Naive thymus-derived CD4-positive, alpha-beta T cell (primary cell): ENCODE data around the gene JAK1. TPM values are rescaled to one million over a fixed set of nuclear protein-coding genes. Genes with fewer than 3 reads are reported as not detected.
A peak's percentile ranks its signal among the peaks of the same experiment; 100 is the strongest.
"Not testable (repeated sequence)": the region's sequence is repeated elsewhere in the genome, so short reads cannot be mapped to it uniquely, and the experiment has no call there.

ENCODE experiments used
- ATAC-seq: fragments of 150-1000 bp; cut with Tn5 transposase; 2 replicates; pipeline ENCODE4 v1.10.0; 2021; ENCODE audit warnings: mild to moderate bottlenecking, moderate library complexity
- CTCF ChIA-PET: fragments of 350-600 bp; sonication (Branson Sonifier 250); formaldehyde crosslinking; loops from one replicate; lab custom pipeline; 2021; ENCODE audit warnings: antibody characterized with exemption; lab: Charles Lee
- POLR2A ChIA-PET: fragments of 350-600 bp; sonication (Branson Sonifier 250); formaldehyde crosslinking; loops from one replicate; lab custom pipeline; 2021; ENCODE audit warnings: antibody characterized with exemption, inconsistent platforms; lab: Charles Lee
- DNase-seq, 9 donors: peaks; one replicate each; pipeline versions ENCODE4 v3.0.0 to v3.0.0-alpha.2; 2020 to 2022; ENCODE audit warnings: mixed read lengths in 1 of 9
- H3K27ac ChIP-seq: one replicate; pipeline ENCODE4 v1.7.0; 2013; ENCODE audit warnings: mild to moderate bottlenecking, low read depth, low read length, moderate library complexity
- H3K27me3 ChIP-seq, 2 donors: one replicate each; pipeline ENCODE4 v1.7.0; 2013; ENCODE audit warnings: low read length in 2 of 2, mild to moderate bottlenecking in 2 of 2, moderate library complexity in 2 of 2; ENCODE audit not compliant: control insufficient read depth in 2 of 2, insufficient read depth in 2 of 2
- H3K36me3 ChIP-seq, 3 experiments: 1 replicate in 2 of 3; 2 replicates in 1 of 3; pipeline ENCODE4 v1.7.0; 2013; ENCODE audit warnings: low read length in 3 of 3, mild to moderate bottlenecking in 3 of 3, moderate library complexity in 1 of 3; ENCODE audit not compliant: insufficient read depth in 3 of 3, control insufficient read depth in 2 of 3
- H3K4me1 ChIP-seq, 2 donors: one replicate each; pipeline ENCODE4 v1.7.0; 2013; ENCODE audit warnings: low read length in 2 of 2, mild to moderate bottlenecking in 2 of 2, moderate library complexity in 1 of 2; ENCODE audit not compliant: control insufficient read depth in 2 of 2, insufficient read depth in 2 of 2
- H3K4me3 ChIP-seq: 2 replicates; pipeline ENCODE4 v1.7.0; 2013; ENCODE audit warnings: mild to moderate bottlenecking, low read length
- H3K9me3 ChIP-seq, 3 experiments: 1 replicate in 2 of 3; 2 replicates in 1 of 3; pipeline ENCODE4 v1.7.0; 2013; ENCODE audit warnings: low read length in 3 of 3; ENCODE audit not compliant: control insufficient read depth in 2 of 3
- H3K27ac Mint-ChIP-seq, 9 donors: one replicate each; pipeline ENCODE4 v1.8.0; 2020 to 2022; ENCODE audit warnings: mixed read lengths in 9 of 9, mild to moderate bottlenecking in 8 of 9, moderate library complexity in 5 of 9, inconsistent platforms in 2 of 9
- H3K27me3 Mint-ChIP-seq, 5 donors: one replicate each; pipeline ENCODE4 v1.8.0; 2021 to 2022; ENCODE audit warnings: mixed read lengths in 5 of 5, mild to moderate bottlenecking in 1 of 5
- H3K36me3 Mint-ChIP-seq, 5 donors: one replicate each; pipeline ENCODE4 v1.8.0; 2020 to 2022; ENCODE audit warnings: mixed read lengths in 5 of 5, mild to moderate bottlenecking in 3 of 5, inconsistent platforms in 1 of 5
- H3K4me1 Mint-ChIP-seq, 7 donors: one replicate each; pipeline ENCODE4 v1.8.0; 2020 to 2022; ENCODE audit warnings: mixed read lengths in 7 of 7, mild to moderate bottlenecking in 3 of 7, inconsistent platforms in 1 of 7
- H3K4me3 Mint-ChIP-seq, 10 donors: one replicate each; pipeline ENCODE4 v1.8.0; 2020 to 2022; ENCODE audit warnings: mild to moderate bottlenecking in 10 of 10, mixed read lengths in 10 of 10, moderate library complexity in 6 of 10, inconsistent platforms in 2 of 10
- H3K9me3 Mint-ChIP-seq, 11 donors: one replicate each; pipeline ENCODE4 v1.8.0; 2020 to 2022; ENCODE audit warnings: mixed read lengths in 11 of 11, mild to moderate bottlenecking in 4 of 11, inconsistent platforms in 1 of 11, moderate library complexity in 1 of 11
- intact Hi-C, 2 donors: fragments of 100-400 bp; cut with micrococcal nuclease; formaldehyde crosslinking; loops; one replicate each; pipeline ENCODE4 v1.15.1; 2023
- polyA plus RNA-seq, 2 donors: library from polyadenylated mRNA; unstranded; fragments of 300-500 nt; fragmentation: Illumina TruSeq; gene quantifications; one replicate each; pipeline ENCODE4 v1.2.3, GENCODE V29; 2021
- total RNA-seq, 6 experiments: library from RNA in 5 of 6; stranded (reverse) in 5 of 6; gene quantifications; 1 replicate in 5 of 6; 2 replicates in 1 of 6; pipeline ENCODE4 v1.2.3 and lab custom pipeline; 2021 to 2026

JAK1 gene
- total and polyA plus RNA-seq, 7 experiments from 2014 or later: 197 to 365 (median 265) TPM

GRCh38 chr1:64820572-64820971, 145.8 kb downstream of the JAK1 start:
- H3K27ac Mint-ChIP-seq: peak overlapping the region in 1 of 9 donors; percentile 23
- intact Hi-C loops: loop anchor here in 1 of 2 donors (10.0 kb wide), 1 partner anchor 1166 kb away; no protein-coding TSS in a partner anchor
- H3K9me3 ChIP-seq, H3K36me3 ChIP-seq, H3K4me1 ChIP-seq, H3K36me3 Mint-ChIP-seq, ATAC-seq, POLR2A ChIA-PET, H3K9me3 Mint-ChIP-seq, H3K27me3 Mint-ChIP-seq, H3K4me3 ChIP-seq, H3K27ac ChIP-seq, H3K4me1 Mint-ChIP-seq, H3K4me3 Mint-ChIP-seq, DNase-seq, H3K27me3 ChIP-seq: not testable (repeated sequence)
- CTCF ChIA-PET: interaction anchor here (1.2 kb wide), 1 partner anchor 550 kb away, joined by 5 read pairs; no protein-coding TSS in a partner anchor

- ATAC-seq, H3K9me3 ChIP-seq, H3K27ac ChIP-seq, H3K27me3 Mint-ChIP-seq, H3K27ac Mint-ChIP-seq, H3K4me3 ChIP-seq, POLR2A ChIA-PET, H3K36me3 Mint-ChIP-seq, DNase-seq, H3K4me1 Mint-ChIP-seq, H3K9me3 Mint-ChIP-seq, H3K4me3 Mint-ChIP-seq, H3K4me1 ChIP-seq, H3K27me3 ChIP-seq, H3K36me3 ChIP-seq, intact Hi-C loops: not testable (repeated sequence)
- CTCF ChIA-PET: interaction anchor here (1.0 kb wide), 1 partner anchor 10 kb away, joined by 3 read pairs; no protein-coding TSS in a partner anchor
Measured at GRCh38 chr1:64817364-64817763, 149.0 kb downstream of the JAK1 start.

- no peaks in the 10 kb centered on the region for H3K4me1 ChIP-seq
- Mint-ChIP-seq H3K4me1 (no peaks in the 10 kb centered on the region), H3K27me3 (peaks cover 0 to 2% (median 0%) of the 10 kb centered on the region in 5 donors), H3K4me3 (no peak overlapping the region), H3K27ac (no peak overlapping the region), H3K36me3 (peaks cover 0 to 8% (median 4%) of the 10 kb centered on the region in 5 donors), H3K9me3 (peaks cover 0 to 4% (median 0%) of the 10 kb centered on the region in 11 donors)
- POLR2A ChIA-PET: no interaction called here
- no peaks in the 10 kb centered on the region for H3K27me3 ChIP-seq
- H3K27ac ChIP-seq: no peak overlapping the region
- DNase-seq: no peak
- H3K36me3 ChIP-seq: no peaks in the 10 kb centered on the region
- intact Hi-C loops: no loop called here
- ATAC-seq: no peak
- CTCF ChIA-PET: no interaction called here
- H3K9me3 ChIP-seq: no peaks in the 10 kb centered on the region
- no peak overlapping the region for H3K4me3 ChIP-seq
Measured at GRCh38 chr1:64814427-64814826, 151.9 kb downstream of the JAK1 start.

GRCh38 chr1:64811131-64811530, 155.2 kb downstream of the JAK1 start:
- Mint-ChIP-seq H3K27me3 (peaks cover 0 to 2% (median 0%) of the 10 kb centered on the region in 5 donors), H3K36me3 (peaks cover 0 to 1% (median under 1%) of the 10 kb centered on the region in 5 donors), H3K9me3 (no peaks in the 10 kb centered on the region), H3K27ac (no peak overlapping the region), H3K4me3 (no peak overlapping the region), H3K4me1 (no peaks in the 10 kb centered on the region)
- ATAC-seq (no peak), DNase-seq (no peak)
- Histone ChIP-seq H3K9me3 (no peaks in the 10 kb centered on the region), H3K4me3 (no peak overlapping the region), H3K27me3 (no peaks in the 10 kb centered on the region), H3K36me3 (no peaks in the 10 kb centered on the region), H3K27ac (no peak overlapping the region), H3K4me1 (no peaks in the 10 kb centered on the region)
- ChIA-PET CTCF (no interaction called here), POLR2A (no interaction called here)
- intact Hi-C loops: no loop called here

GRCh38 chr1:64810001-64810400, 156.3 kb downstream of the JAK1 start:
- Mint-ChIP-seq H3K4me3 (no peak overlapping the region), H3K9me3 (no peaks in the 10 kb centered on the region), H3K36me3 (peaks cover 0 to under 1% (median 0%) of the 10 kb centered on the region in 5 donors), H3K4me1 (no peaks in the 10 kb centered on the region), H3K27me3 (peaks cover 0 to 2% (median 0%) of the 10 kb centered on the region in 5 donors), H3K27ac (no peak overlapping the region)
- H3K27me3 ChIP-seq: no peaks in the 10 kb centered on the region
- no peaks in the 10 kb centered on the region for H3K4me1 ChIP-seq
- ChIA-PET POLR2A (no interaction called here), CTCF (no interaction called here)
- ATAC-seq (no peak), DNase-seq (no peak)
- no peak overlapping the region for H3K27ac ChIP-seq
- H3K4me3 ChIP-seq: no peak overlapping the region
- H3K36me3 ChIP-seq: no peaks in the 10 kb centered on the region
- intact Hi-C loops: no loop called here
- H3K9me3 ChIP-seq: no peaks in the 10 kb centered on the region

GRCh38 chr1:64809309-64809708, 157.0 kb downstream of the JAK1 start:
- ATAC-seq (no peak), DNase-seq (no peak)
- Mint-ChIP-seq H3K4me1 (no peaks in the 10 kb centered on the region), H3K27ac (no peak overlapping the region), H3K36me3 (peaks cover 0 to 5% (median 0%) of the 10 kb centered on the region in 5 donors), H3K4me3 (no peak overlapping the region), H3K9me3 (no peaks in the 10 kb centered on the region), H3K27me3 (peaks cover 0 to 2% (median 0%) of the 10 kb centered on the region in 5 donors)
- Histone ChIP-seq H3K9me3 (no peaks in the 10 kb centered on the region), H3K27ac (no peak overlapping the region), H3K36me3 (no peaks in the 10 kb centered on the region), H3K4me3 (no peak overlapping the region), H3K4me1 (no peaks in the 10 kb centered on the region), H3K27me3 (no peaks in the 10 kb centered on the region)
- ChIA-PET POLR2A (no interaction called here), CTCF (no interaction called here)
- intact Hi-C loops: no loop called here

- Histone ChIP-seq H3K4me3 (no peak overlapping the region), H3K27ac (no peak overlapping the region), H3K36me3 (no peaks in the 10 kb centered on the region), H3K9me3 (no peaks in the 10 kb centered on the region), H3K4me1 (no peaks in the 10 kb centered on the region), H3K27me3 (no peaks in the 10 kb centered on the region)
- DNase-seq: no peak
- ChIA-PET POLR2A (no interaction called here), CTCF (no interaction called here)
- Mint-ChIP-seq H3K27ac (no peak overlapping the region), H3K36me3 (peaks cover 0 to 11% (median 0%) of the 10 kb centered on the region in 5 donors), H3K4me1 (peaks cover 0 to 1% (median 0%) of the 10 kb centered on the region in 7 donors), H3K27me3 (peaks cover 0 to 7% (median 0%) of the 10 kb centered on the region in 5 donors), H3K9me3 (peaks cover 0 to 7% (median 0%) of the 10 kb centered on the region in 11 donors), H3K4me3 (no peak overlapping the region)
- no peak for ATAC-seq
- intact Hi-C loops: no loop called here
Measured at GRCh38 chr1:64801851-64802523, 164.4 kb downstream of the JAK1 start.
